HepG2 (cell line): ENCODE measurements around the gene PCBP1. TPM values are rescaled to one million over a fixed set of nuclear protein-coding genes. Genes with fewer than 3 reads are reported as not detected.

ENCODE experiments used
- AHDC1 ChIP-seq: sonication (generic); formaldehyde crosslinking; IDR thresholded peaks from 2 replicates; pipeline ENCODE4 v1.5.1; 2020; ENCODE audit warnings: mild to moderate bottlenecking, missing genetic modification reagents, borderline replicate concordance
- ELF3 ChIP-seq: IDR thresholded peaks from 2 replicates; pipeline ENCODE4 v1.6.1; 2016; ENCODE audit warnings: missing genetic modification reagents, missing compliant biosample characterization
- FOXJ3 ChIP-seq: sonication (generic); formaldehyde crosslinking; IDR thresholded peaks from 2 replicates; pipeline ENCODE4 v1.4.0; 2020; ENCODE audit warnings: missing genetic modification reagents, mild to moderate bottlenecking, borderline replicate concordance
- HMGXB4 ChIP-seq, 2 experiments: sonication (generic) in 1 of 2; formaldehyde crosslinking in 1 of 2; IDR thresholded peaks; 2 replicates each; pipeline versions ENCODE4 v1.4.0 to v1.6.1; 2018 to 2020; ENCODE audit warnings: missing genetic modification reagents in 2 of 2, borderline replicate concordance in 1 of 2, low read depth in 1 of 2, mild to moderate bottlenecking in 1 of 2, missing biosample characterization in 1 of 2
- HNRNPL ChIP-seq: fragments of 200-400 bp; formaldehyde crosslinking; IDR thresholded peaks from 2 replicates; pipeline ENCODE4 v1.6.1; 2017; ENCODE audit warnings: mild to moderate bottlenecking, low read depth, low read length
- KLF12 ChIP-seq: sonication (generic); formaldehyde crosslinking; IDR thresholded peaks from 2 replicates; pipeline ENCODE4 v1.4.0; 2020; ENCODE audit warnings: missing genetic modification reagents, borderline replicate concordance
- MBNL3 ChIP-seq: fragments of 250-450 bp; sonication (Bioruptor Pico); conservative IDR thresholded peaks from 2 replicates; pipeline ENCODE4 v1.8.0; 2022; ENCODE audit warnings: mild to moderate bottlenecking, inconsistent platforms
- NAIF1 ChIP-seq: sonication (generic); formaldehyde crosslinking; IDR thresholded peaks from 2 replicates; pipeline ENCODE4 v1.5.0; 2020; ENCODE audit warnings: mild to moderate bottlenecking, missing genetic modification reagents, borderline replicate concordance
- PAWR ChIP-seq: sonication (generic); formaldehyde crosslinking; IDR thresholded peaks from 2 replicates; pipeline ENCODE4 v1.4.0; 2020; ENCODE audit warnings: missing genetic modification reagents, mild to moderate bottlenecking, borderline replicate concordance
- PBX2 ChIP-seq: IDR thresholded peaks from 2 replicates; pipeline ENCODE4 v1.6.1; 2016; ENCODE audit warnings: control low read depth
- POGZ ChIP-seq: sonication (generic); formaldehyde crosslinking; IDR thresholded peaks from 2 replicates; pipeline ENCODE4 v1.4.0; 2020; ENCODE audit warnings: mild to moderate bottlenecking, missing genetic modification reagents
- SOX5 ChIP-seq: IDR thresholded peaks from 2 replicates; pipeline ENCODE4 v1.6.1; 2016; ENCODE audit warnings: borderline replicate concordance
- TBP ChIP-seq: sonication (generic); formaldehyde crosslinking; IDR thresholded peaks from 2 replicates; pipeline ENCODE4 v1.5.0; 2020; ENCODE audit warnings: missing genetic modification reagents
- USF2 ChIP-seq, 2 experiments: sonication (generic) in 1 of 2; formaldehyde crosslinking in 1 of 2; IDR thresholded peaks; 2 replicates each; pipeline versions ENCODE4 v1.5.1 to v1.6.1; 2011 to 2020; ENCODE audit warnings: borderline replicate concordance in 1 of 2, low read depth in 1 of 2, low read length in 1 of 2, mild to moderate bottlenecking in 1 of 2, missing genetic modification reagents in 1 of 2, moderate library complexity in 1 of 2
- ZFP41 ChIP-seq: sonication (generic); formaldehyde crosslinking; IDR thresholded peaks from 2 replicates; pipeline ENCODE4 v1.4.0; 2020; ENCODE audit warnings: mild to moderate bottlenecking, missing genetic modification reagents, borderline replicate concordance
- ZNF20 ChIP-seq: sonication (generic); formaldehyde crosslinking; IDR thresholded peaks from 2 replicates; pipeline ENCODE4 v1.4.0; 2020; ENCODE audit warnings: mild to moderate bottlenecking, moderate library complexity, missing genetic modification reagents
- ZNF329 ChIP-seq: sonication (generic); formaldehyde crosslinking; IDR thresholded peaks from 2 replicates; pipeline ENCODE4 v1.9.0; 2021; ENCODE audit warnings: low read depth, mild to moderate bottlenecking, missing genetic modification reagents
- ZNF44 ChIP-seq: sonication (generic); formaldehyde crosslinking; IDR thresholded peaks from 2 replicates; pipeline ENCODE4 v1.5.1; 2020; ENCODE audit warnings: mild to moderate bottlenecking, missing genetic modification reagents
- ZNF75D ChIP-seq: sonication (generic); formaldehyde crosslinking; IDR thresholded peaks from 2 replicates; pipeline ENCODE4 v1.8.1; 2023; ENCODE audit warnings: missing genetic modification reagents, mild to moderate bottlenecking, borderline replicate concordance
- polyA plus RNA-seq, 8 experiments: library from polyadenylated mRNA; depleted of rRNA in 3 of 8; stranded (reverse) in 7 of 8; unstranded in 1 of 8; fragments of >200 nt; fragmentation: Illumina TruSeq in 4 of 8; extraction: Trizol in 4 of 8; gene quantifications; 2 replicates each; pipeline versions ENCODE4 v1.2.1 to v1.2.3, GENCODE V29; 2011 to 2016; ENCODE audit warnings: low read depth in 4 of 8, missing spikeins in 1 of 8, mixed read lengths in 1 of 8; ENCODE audit not compliant: insufficient read depth in 1 of 8
- total RNA-seq, 5 experiments: library from RNA; depleted of rRNA; stranded (reverse); fragments of >200 nt; fragmentation: Illumina TruSeq; extraction: Trizol; gene quantifications; 2 replicates each; pipeline ENCODE4 v1.2.3, GENCODE V29; 2016; ENCODE audit warnings: low read depth in 1 of 5

PCBP1 gene
- total and polyA plus RNA-seq, 2 of the 13 experiments (the other 11 are each of a cell fraction or from before 2014, with no cell fraction given): 32.0 to 137 TPM

- TF ChIP-seq ZNF329 (CRISPR knock-in tag) (no peak), ELF3 (peak; percentile 44; the same call in 1 of the 2 replicates), PAWR (CRISPR knock-in tag) (no peak), HNRNPL (no peak), ZFP41 (CRISPR knock-in tag) (no peak), ZNF20 (no peak), USF2 (IDR thresholded peaks at IDR 0.05; ENCODE audit: low read depth, low read length) (no peak), USF2 (CRISPR knock-in tag; IDR thresholded peaks at IDR 0.05; ENCODE audit: borderline replicate concordance) (no peak), SOX5 (CRISPR knock-in tag) (peak; percentile 38; the same call in 1 of the 2 replicates), AHDC1 (CRISPR knock-in tag) (peak; percentile 60; the same call in 1 of the 2 replicates), ZNF75D (CRISPR knock-in tag) (no peak), NAIF1 (CRISPR knock-in tag) (no peak), PBX2 (CRISPR knock-in tag) (no peak), ZNF44 (no peak), TBP (no peak), MBNL3 (CRISPR knock-in tag) (no peak), POGZ (CRISPR knock-in tag) (no peak), KLF12 (CRISPR knock-in tag) (no peak), HMGXB4 (CRISPR knock-in tag; IDR thresholded peaks at IDR 0.05; ENCODE audit: borderline replicate concordance in 1 of 2, low read depth in 1 of 2) (no peak), FOXJ3 (CRISPR knock-in tag) (0 out of 2 replicates have a peak, but pooled peaks have one; percentile 39)
These were observed 18.2 kb upstream of the PCBP1 start (continued) for GRCh38 chr2:70069049-70069448.
